HG02678 (cell line): ENCODE data around the gene ATP13A1.
"Not testable (repeated sequence)": the region's sequence is repeated elsewhere in the genome, so short reads cannot be mapped to it uniquely, and the experiment has no call there.

Experiments used
- ATAC-seq: cut with Tn5 transposase; IDR thresholded peaks from one replicate; pipeline ENCODE4 v1.9.1; 2021; ENCODE audit warnings: mild to moderate bottlenecking, moderate library complexity; ENCODE audit not compliant: unreplicated experiment

The ATP13A1 gene

GRCh38 chr19:19665420-19665948 is 2.0 kb upstream of the ATP13A1 start:
- not testable (repeated sequence) for ATAC-seq

- no peak for ATAC-seq
Measured at GRCh38 chr19:19662871-19663255, 613 bp downstream of the ATP13A1 start.

- ATAC-seq = no peak
Measured at GRCh38 chr19:19662344-19662743, 1.1 kb downstream of the ATP13A1 start.

- ATAC-seq = peak; percentile 30
Measured at GRCh38 chr19:19661675-19662251, 1.7 kb downstream of the ATP13A1 start.

GRCh38 chr19:19661141-19661674 is 2.3 kb downstream of the ATP13A1 start:
- ATAC-seq = no peak

- no peak for ATAC-seq
Measured at GRCh38 chr19:19659646-19660245, 3.7 kb downstream of the ATP13A1 start.

GRCh38 chr19:19657397-19657783 is 6.1 kb downstream of the ATP13A1 start:
- ATAC-seq = no peak

- no peak for ATAC-seq
Measured at GRCh38 chr19:19656451-19657396, 6.8 kb downstream of the ATP13A1 start.

- ATAC-seq = no peak
Measured at GRCh38 chr19:19655641-19656343, 7.7 kb downstream of the ATP13A1 start.

- no peak for ATAC-seq
Measured at GRCh38 chr19:19655051-19655594, 8.4 kb downstream of the ATP13A1 start.

GRCh38 chr19:19654441-19654840 is 9.0 kb downstream of the ATP13A1 start:
- ATAC-seq = no peak

- no peak for ATAC-seq
Measured at GRCh38 chr19:19653597-19654147, 9.8 kb downstream of the ATP13A1 start.

- ATAC-seq = no peak
Measured at GRCh38 chr19:19652482-19653295, 10.8 kb downstream of the ATP13A1 start.

- ATAC-seq = no peak
Measured at GRCh38 chr19:19651076-19651475, 12.4 kb downstream of the ATP13A1 start.

- no peak for ATAC-seq
Measured at GRCh38 chr19:19650331-19650730, 13.1 kb downstream of the ATP13A1 start.

GRCh38 chr19:19649580-19649995 is 13.9 kb downstream of the ATP13A1 start:
- no peak for ATAC-seq

- ATAC-seq = no peak
Measured at GRCh38 chr19:19649155-19649554, 14.3 kb downstream of the ATP13A1 start.

GRCh38 chr19:19647037-19647835 is 16.2 kb downstream of the ATP13A1 start:
- ATAC-seq = no peak
